ENCODE data around the gene RAD51B.

- TF ChIP-seq POLR2A (IDR thresholded peaks at IDR 0.05) (no peak), CTCF (IDR thresholded peaks at IDR 0.05) (no peak)
These were observed 815.5 kb downstream of the RAD51B start for GRCh38 chr14:68634874-68635595.
